Measurements from ENCODE around the gene ZNF541.

ZNF541 gene

GRCh38 chr19:47544476-47544875 lies 28.5 kb downstream of the ZNF541 start:
- no peak for DNase-seq

GRCh38 chr19:47544075-47544474 lies 28.9 kb downstream of the ZNF541 start:
- no peak for DNase-seq

- DNase-seq: no peak
Measured at GRCh38 chr19:47542030-47542475, 30.9 kb downstream of the ZNF541 start.

- DNase-seq: no peak
Measured at GRCh38 chr19:47541518-47541917, 31.4 kb downstream of the ZNF541 start.

GRCh38 chr19:47540748-47541147 lies 32.2 kb downstream of the ZNF541 start:
- DNase-seq: peak in 1 of 2 experiments; percentile 20

- DNase-seq: no peak
Measured at GRCh38 chr19:47539747-47540311, 33.1 kb downstream of the ZNF541 start.

- DNase-seq: no peak
Measured at GRCh38 chr19:47538812-47539211, 34.1 kb downstream of the ZNF541 start.

- no peak for DNase-seq
Measured at GRCh38 chr19:47537493-47537892, 35.5 kb downstream of the ZNF541 start.

GRCh38 chr19:47534628-47535027 lies 38.3 kb downstream of the ZNF541 start:
- DNase-seq: no peak

- no peak for DNase-seq
Measured at GRCh38 chr19:47531640-47532387, 41.1 kb downstream of the ZNF541 start.

- DNase-seq: no peak
Measured at GRCh38 chr19:47529018-47529742, 43.8 kb downstream of the ZNF541 start.

GRCh38 chr19:47526798-47527197 lies 46.1 kb downstream of the ZNF541 start:
- no peak for DNase-seq

GRCh38 chr19:47523473-47523872 lies 49.5 kb downstream of the ZNF541 start:
- peak in 1 of 2 experiments; percentile 22 for DNase-seq
